HG03135 (cell line): ENCODE results near the gene KCNQ1.

Experiments used
- ATAC-seq: cut with Tn5 transposase; IDR thresholded peaks from one replicate; pipeline ENCODE4 v1.9.1; 2021; ENCODE audit warnings: mild to moderate bottlenecking, moderate library complexity; ENCODE audit not compliant: unreplicated experiment

Gene KCNQ1

DNA sequence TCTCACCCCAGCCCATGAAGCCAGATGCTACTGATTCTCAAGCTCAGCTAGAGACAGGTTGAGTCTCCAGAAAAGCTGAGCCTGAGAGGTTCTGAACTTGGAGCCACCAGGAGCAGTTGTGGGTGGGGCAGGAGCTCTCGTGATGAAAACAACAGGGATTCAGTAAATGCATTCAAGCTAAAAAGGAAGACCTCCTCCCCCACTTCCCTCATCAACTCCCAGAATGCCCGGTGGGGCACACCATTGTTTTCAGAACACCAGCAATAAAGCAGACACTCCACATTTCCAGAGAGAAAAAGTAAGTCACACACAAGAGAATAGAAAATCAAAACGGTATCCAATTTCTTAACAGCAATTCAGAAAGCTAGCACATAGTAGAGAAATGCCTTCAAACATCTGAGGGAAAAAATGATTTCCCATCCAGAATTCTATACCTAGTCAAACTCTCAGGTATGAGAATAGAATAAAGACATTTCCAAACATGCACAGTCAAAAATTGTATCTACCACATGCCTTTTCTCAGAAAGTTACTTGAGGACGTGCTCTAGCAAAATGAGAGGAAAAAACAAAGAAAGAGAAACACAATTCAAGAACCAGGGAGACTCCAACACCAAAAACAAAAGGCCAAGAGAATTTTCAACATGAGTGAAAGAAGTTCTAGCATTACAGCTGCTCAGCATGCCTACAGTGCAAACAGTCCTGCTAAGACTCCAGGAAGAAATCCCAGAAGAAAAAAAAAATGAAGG lies 383.9 kb downstream of the KCNQ1 start:
- no peak for ATAC-seq

DNA sequence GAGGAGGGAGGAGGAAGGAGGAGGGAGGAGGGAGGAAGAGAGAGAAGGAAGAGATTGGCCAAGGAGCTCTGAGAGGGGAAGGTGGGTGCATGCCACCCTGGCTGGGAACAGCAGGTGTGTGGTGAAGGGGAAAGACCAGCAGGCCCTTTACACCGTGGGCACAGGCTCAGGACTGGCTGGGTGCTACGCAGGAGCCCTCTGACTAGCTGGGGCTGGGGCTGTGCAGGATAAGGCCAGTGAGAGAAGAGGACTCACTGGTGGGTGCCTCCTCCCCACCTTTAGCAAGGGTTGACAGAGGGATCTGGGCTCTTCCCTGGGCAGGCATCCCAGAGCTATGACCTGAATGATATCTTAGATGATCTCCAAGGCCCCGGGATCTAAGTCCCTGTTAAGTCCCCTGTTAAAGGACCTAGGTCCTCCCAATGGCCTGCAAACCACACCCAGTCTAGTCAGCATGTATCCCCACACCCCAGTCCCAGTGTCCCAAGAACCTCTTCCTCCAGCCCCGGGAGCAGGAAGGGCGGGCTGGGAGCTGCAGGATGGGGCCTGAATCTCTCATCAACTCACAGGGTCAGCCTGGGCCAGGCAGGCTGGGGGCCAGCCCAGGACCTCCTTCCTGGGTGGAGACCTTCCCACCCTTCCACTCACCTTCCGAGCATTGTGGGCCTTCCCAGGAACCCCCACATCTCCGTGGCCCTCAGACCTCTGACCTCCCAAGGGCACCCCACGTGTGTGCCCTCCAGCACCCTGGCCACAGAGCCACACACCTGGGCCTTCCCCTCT lies 385.4 kb downstream of the KCNQ1 start:
- ATAC-seq: no peak

GRCh38 chr11:2830886-2831285 lies 386.1 kb downstream of the KCNQ1 start:
- no peak for ATAC-seq

DNA sequence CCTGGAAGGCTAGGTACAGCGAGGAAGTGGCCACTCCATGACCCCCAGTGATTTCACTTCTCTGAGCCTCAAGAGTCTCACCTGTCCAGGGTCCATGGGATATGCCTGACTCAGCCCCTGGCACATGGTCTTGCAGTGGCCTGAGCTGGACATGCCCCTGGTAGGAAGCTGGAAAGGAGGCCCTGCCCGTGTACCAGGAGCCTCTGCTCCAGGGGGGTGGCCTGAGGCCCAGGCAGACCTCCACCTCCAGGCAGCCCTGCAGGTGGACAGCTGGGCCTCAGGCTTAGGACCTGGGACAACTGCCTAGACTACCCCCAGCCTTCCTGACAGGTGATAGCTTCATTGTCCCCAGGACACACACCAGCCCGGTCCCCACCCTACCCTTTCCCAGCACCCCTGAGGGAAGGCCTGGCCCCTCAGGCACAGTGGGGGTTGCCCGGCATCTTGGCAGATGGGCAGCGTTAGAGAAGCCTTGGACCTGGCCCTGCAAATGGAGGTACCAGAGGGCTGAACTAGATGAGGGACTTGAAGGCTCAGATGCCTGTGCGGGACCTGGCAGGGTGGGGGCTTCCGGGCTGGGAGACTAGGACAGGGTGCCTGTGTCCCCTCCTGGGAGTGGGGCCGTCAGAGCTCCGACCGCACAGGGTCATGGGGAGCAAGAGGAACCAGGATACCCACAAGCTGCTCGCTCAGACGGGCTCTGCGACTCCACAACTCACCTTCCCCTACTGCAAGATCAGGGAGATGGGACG lies 387.1 kb downstream of the KCNQ1 start:
- no peak for ATAC-seq

DNA sequence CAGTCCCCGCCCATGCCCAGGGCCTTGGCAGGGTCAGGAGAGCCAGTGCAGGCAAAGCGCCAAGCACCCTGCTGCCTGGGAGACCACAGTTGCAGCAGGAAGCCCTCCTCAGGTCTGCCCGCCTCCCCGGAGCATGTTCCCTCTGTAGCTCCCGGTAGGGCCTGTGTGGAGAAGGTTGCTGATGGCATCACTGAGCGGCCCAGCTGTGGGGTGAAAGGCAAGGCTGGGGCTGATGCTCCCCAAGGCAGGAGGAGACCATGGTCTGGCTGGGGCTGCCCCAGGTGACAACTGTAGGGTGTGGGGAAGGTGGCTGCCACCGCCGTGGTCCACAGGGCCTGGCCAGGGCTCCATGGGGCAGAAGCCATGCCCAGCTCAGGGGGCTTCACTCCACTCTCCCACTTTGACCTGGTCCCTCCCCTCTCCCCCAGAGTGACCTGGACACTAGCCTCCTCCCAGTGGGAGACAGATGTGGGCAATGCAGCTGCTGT lies 387.8 kb downstream of the KCNQ1 start:
- ATAC-seq: no peak

DNA sequence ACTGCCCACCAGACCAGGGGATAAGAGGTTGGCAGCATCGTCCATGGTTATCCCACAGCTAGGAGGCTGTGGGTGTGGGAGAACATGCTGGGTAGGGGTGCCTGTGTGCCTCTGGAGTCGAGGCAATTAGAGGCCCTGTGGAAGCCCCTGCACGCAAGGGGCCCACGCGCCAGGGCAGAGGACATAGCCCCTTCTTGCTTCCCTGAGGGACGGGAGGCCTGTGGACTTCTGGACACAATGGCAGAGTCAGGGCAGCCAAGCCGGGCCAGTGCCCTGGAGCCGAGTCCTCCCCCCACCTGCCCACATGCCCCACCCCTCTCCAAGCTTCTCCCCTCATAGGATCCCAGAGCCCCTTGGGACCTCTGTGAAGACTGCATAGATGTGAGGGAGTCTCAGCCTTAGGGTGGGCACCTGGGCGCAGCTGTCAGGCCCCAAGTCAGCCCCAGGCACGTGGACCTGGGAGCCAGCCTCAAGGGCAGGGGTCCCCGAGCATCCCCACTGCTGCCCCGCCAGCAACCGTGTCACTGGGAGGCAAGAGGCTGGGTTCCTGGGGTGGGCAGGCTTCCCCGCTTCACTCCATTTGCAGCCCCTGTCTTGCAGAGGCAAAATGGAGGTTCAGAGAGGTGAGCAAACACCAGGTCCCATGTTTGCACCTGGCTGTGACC lies 388.4 kb downstream of the KCNQ1 start:
- no peak for ATAC-seq

GRCh38 chr11:2833716-2834502 lies 389.1 kb downstream of the KCNQ1 start:
- no peak for ATAC-seq

DNA sequence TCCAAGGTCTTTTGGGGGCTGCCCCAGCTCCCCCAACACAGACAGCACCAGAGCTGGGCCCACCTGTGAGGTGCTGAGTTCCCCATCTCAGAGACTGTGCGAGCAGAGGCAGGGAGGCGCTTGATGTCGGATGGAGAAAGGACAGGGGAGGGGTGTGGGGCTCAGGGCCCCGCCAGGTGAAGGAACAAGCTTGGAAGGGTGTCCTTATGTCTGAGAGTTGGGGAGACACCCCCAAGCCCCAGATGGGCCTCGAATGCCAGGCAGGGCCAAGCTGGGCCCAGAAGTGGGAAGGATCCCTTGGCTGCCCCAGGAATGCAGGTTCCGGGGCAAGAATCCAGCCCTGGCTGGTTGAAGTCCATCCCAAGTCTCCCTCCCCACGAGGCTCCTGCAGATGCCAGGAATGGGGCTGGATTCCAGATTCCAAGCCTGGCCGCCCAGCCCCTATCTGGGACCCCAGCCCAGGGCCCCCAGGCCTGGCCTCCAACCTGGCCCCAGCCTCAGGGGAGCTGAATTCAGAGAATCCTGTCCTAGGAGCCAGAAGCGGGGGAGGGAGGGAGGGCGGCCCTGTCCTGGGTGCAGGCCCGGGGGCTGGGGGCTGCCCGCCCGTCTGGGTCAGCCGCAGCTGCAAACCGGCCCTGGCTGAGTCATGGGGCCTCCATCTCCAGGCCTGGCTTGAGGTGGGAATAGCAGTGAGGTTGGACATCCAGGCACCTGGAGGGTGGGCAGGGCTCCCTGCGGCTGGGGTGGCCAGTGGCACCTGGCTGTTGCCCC lies 389.9 kb downstream of the KCNQ1 start:
- ATAC-seq: no peak

GRCh38 chr11:2835296-2835695 lies 390.5 kb downstream of the KCNQ1 start:
- no peak for ATAC-seq

DNA sequence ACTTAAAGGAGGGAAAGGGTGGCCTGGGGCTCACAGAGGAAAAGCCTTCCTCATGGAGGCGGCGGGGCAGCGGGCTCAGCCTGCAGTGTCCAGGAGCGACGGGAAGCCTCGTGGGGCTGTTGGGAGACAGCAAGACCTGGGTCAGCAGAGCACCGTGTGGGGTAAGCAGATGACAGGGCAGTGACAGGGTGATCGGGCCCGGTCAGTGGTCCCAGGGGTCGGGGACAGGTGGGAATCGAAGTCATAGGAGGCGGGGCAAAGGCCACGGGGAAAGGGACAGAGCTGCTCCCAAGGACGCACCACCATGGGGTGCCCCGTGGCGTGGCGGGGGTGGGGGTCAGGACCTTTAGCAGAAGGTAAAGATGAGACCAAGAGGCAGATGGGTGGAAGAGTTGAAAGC lies 390.9 kb downstream of the KCNQ1 start:
- ATAC-seq: no peak

- ATAC-seq: no peak
Observed at GRCh38 chr11:2836315-2837095, 391.7 kb downstream of the KCNQ1 start.

DNA sequence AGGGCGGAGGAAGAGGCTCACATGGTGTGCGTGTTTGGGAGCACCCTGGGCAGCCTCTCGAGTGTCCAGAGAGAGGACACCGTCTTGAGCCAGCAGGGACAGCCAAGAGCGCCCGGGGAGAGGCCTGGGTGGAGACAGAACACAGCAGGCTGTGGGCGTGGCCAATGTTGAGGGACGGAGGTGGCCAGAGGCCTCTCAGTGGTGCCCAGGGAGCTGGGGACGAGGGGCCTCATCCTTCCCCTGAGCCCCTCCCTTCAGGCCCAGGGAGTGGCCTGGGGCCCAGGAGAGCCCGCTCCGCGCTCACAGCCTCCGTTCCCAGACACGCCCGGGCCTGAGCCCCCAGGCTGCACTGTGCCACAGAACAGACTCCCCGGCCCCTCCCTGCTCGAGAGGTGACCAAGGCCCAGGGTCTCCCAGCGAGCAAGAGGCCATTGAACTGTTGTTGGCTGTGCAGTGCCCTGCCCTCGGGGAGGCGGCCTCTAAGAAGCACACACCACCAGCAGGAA lies 392.3 kb downstream of the KCNQ1 start:
- ATAC-seq: no peak

DNA sequence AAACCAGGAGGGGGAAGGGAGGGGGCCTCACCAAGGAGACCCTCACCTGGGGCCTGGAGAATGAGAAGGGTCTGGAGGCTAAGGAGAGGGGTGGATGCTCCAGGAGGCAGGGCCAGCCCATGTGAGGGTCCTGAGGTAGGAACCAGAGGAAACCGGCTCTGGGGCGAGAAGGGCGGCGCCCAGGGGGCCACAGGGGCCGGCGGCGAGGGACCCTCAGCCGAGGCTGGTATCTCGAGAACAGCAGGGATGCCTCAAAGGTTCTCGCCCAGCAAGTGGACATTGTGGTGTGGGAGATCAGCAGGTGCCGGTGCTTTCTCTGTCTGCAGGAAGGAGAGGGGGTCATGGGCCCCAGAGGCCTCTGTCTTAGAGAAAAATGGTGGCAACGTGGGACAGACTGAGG lies 392.8 kb downstream of the KCNQ1 start:
- no peak for ATAC-seq

DNA sequence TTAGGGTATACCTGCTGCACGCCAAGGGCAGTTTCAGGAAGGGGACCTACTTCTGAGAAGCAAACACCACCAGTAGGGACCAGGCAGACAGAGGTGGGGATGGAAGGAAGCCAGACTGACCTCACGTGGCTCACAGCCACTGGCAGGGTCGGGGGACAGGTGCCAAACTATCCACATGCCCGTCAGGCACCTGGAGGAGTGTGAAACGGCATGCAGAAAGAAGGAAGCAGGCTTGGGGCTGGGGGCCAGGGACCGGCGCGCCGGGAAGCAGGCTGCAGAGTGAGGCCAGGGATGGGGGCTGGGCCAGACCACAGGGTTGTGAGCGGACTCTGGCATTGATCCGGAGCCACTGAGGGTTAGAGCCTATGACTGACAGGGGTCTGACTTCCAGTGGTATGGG lies 393.3 kb downstream of the KCNQ1 start:
- no peak for ATAC-seq

- no peak for ATAC-seq
Observed at GRCh38 chr11:2838676-2839294, 394.0 kb downstream of the KCNQ1 start.

GRCh38 chr11:2839395-2839943 lies 394.7 kb downstream of the KCNQ1 start:
- no peak for ATAC-seq

- ATAC-seq: no peak
Observed at GRCh38 chr11:2841411-2842190, 396.8 kb downstream of the KCNQ1 start.
